ENCODE measurements around the gene RPEL1.
"Not testable (repeated sequence)": the region's sequence is repeated elsewhere in the genome, so short reads cannot be mapped to it uniquely, and the experiment has no call there.

DNA sequence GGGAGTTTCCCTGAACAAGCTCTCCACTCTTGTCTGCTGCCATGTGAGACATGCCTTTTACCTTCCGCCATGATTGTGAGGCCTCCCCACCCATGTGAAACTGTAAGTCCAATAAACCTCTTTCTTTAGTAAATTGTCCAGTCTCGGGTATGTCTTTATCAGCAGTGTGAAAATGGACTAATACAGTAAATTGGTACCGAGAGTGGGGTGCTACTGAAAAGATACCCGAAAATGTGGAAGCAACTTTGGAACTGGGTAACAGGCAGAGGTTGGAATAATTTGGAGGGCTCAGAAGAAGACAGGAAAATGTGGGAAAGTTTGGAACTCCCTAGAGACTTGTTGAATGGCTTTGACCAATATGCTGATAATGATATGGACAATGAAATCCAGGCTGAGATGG, 13.2 kb downstream of the RPEL1 start:
- TF ChIP-seq CTCF (IDR thresholded peaks at IDR 0.05; ENCODE audit: poor library complexity, severe bottlenecking); TAF1 (IDR thresholded peaks at IDR 0.05; ENCODE audit: low read depth); POLR2AphosphoS5 (IDR thresholded peaks at IDR 0.05); EZH2 (IDR thresholded peaks at IDR 0.05; ENCODE audit: borderline replicate concordance, insufficient read depth, low read length, poor library complexity, severe bottlenecking); EP300 (conservative IDR thresholded peaks at IDR 0.05; ENCODE audit: poor library complexity, severe bottlenecking); MXI1 (conservative IDR thresholded peaks at IDR 0.05; ENCODE audit: poor library complexity, severe bottlenecking): not testable (repeated sequence)
- TF ChIP-seq, protein P1, sequence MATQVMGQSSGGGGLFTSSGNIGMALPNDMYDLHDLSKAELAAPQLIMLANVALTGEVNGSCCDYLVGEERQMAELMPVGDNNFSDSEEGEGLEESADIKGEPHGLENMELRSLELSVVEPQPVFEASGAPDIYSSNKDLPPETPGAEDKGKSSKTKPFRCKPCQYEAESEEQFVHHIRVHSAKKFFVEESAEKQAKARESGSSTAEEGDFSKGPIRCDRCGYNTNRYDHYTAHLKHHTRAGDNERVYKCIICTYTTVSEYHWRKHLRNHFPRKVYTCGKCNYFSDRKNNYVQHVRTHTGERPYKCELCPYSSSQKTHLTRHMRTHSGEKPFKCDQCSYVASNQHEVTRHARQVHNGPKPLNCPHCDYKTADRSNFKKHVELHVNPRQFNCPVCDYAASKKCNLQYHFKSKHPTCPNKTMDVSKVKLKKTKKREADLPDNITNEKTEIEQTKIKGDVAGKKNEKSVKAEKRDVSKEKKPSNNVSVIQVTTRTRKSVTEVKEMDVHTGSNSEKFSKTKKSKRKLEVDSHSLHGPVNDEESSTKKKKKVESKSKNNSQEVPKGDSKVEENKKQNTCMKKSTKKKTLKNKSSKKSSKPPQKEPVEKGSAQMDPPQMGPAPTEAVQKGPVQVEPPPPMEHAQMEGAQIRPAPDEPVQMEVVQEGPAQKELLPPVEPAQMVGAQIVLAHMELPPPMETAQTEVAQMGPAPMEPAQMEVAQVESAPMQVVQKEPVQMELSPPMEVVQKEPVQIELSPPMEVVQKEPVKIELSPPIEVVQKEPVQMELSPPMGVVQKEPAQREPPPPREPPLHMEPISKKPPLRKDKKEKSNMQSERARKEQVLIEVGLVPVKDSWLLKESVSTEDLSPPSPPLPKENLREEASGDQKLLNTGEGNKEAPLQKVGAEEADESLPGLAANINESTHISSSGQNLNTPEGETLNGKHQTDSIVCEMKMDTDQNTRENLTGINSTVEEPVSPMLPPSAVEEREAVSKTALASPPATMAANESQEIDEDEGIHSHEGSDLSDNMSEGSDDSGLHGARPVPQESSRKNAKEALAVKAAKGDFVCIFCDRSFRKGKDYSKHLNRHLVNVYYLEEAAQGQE (IDR thresholded peaks at IDR 0.05; ENCODE audit: borderline replicate concordance) = not testable (repeated sequence)
